NCI-H1436 (cell line): Measurements from ENCODE around the gene MAGI2.
A peak's percentile ranks its signal among the peaks of the same experiment; 100 is the strongest.
"Not testable (repeated sequence)": the region's sequence is repeated elsewhere in the genome, so short reads cannot be mapped to it uniquely, and the experiment has no call there.

ENCODE experiments used
- DNase-seq: peaks from one replicate; lab custom pipeline; 2025; lab: John Stamatoyannopoulos, UW

The MAGI2 gene

DNA sequence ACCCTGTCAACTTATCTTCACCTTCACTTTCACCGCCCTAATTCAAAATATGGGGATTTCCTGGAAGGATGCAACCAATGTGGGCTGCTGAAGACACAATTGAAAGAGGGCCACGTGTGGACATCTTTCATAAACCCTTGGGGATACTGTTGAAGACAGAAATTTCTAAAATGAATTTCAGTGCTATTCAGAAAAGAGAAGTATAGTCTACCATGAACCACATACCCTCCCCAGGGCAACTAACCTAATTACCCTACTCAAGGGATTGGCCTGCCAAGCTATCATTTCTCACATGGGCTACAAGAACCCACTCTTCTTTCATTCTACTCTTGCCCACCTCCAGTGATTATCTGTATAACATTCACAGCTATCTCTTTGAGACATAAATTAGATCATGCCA is 1428.9 kb downstream of the MAGI2 start:
- no peak for DNase-seq

DNA sequence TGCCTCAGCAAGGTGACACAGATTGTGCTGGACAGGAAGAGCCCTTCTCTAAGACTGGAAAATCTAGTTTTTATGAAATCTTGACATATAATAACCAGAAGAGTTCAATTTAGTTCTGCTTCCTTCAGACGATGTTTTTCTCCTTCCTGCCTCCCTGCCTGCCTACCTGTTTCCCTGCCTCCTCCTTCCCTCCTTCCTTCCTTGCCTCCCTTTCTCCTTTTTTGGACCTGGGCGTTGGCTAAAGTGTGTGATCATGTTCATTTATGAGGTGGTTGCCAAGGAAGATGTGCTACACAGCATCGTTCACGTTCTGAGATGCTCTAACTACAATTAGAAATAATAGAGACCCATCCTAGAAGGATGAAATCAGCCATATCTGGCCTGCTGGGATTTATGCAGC is 1430.3 kb downstream of the MAGI2 start:
- DNase-seq: no peak

DNA sequence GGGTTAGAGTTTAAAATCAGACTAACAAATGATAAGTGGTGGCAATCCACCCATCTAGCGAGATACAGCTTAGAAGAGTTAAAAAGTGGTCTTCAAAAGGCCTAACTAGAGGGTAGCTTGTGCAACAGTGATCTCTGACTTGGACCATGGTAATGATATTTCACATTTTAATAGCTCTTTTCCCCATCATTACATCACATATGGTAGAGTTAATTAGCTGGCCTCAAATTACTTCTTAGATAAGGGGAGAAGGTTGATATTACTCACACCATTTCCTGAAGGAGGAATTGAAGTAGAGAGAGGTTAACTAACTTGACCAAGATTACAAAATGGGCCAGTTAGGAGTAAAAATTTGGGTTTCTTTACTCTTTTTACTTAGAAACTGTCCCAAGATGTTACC is 1431.3 kb downstream of the MAGI2 start:
- no peak for DNase-seq

DNA sequence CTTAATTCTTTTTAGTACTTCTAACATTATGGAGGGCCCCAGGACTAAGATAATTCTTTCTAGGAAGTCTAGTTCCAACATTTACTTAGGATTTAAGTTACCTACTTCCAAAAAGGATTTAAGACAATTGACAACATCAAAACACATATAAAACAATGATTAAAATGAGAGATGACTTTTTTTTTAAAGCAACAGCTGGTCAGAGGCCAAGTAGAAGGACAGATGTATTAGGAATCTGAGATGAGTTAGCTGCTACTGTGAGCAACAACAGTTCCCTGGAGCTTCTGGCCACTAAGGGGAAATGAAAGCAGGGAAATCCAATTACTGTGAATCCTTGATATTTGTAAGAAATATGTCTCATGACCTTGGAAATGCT is 1432.6 kb downstream of the MAGI2 start:
- DNase-seq: no peak

DNA sequence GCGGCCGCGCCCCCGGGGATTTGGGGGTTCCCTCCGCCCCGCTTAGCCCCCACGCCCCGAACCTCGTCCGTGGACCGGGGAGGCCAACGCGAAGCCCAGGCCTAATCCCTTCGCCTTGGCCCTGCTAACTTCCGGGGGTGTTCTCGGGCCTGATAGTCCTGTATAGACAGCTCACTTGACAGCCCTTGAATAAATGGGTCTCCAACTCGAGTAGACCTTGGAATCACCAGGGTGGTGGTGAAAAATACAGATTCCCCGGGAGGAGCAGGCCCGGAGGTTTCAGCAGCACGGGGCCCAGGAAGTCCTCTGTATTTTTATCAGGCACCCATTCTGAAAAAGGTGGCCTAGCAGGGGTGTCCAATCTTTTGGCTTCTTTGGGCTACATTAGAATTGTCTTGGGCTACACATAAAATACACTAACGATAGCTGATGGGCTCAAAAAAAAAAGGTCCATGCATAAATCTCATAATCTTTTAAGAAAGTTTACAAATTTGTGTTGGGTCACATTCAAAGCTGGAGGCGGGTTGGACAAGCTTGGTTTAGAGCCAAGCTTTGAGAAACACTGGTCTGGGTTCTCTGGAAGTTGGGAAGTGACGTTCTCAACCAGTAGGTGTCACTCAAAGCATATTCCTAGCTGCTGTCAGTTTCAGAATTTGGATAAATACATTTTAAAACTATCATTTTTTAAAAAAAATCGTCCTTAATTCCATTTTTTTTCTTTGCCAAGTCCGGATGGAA is 1433.2 kb downstream of the MAGI2 start:
- peak; percentile 51 for DNase-seq

DNA sequence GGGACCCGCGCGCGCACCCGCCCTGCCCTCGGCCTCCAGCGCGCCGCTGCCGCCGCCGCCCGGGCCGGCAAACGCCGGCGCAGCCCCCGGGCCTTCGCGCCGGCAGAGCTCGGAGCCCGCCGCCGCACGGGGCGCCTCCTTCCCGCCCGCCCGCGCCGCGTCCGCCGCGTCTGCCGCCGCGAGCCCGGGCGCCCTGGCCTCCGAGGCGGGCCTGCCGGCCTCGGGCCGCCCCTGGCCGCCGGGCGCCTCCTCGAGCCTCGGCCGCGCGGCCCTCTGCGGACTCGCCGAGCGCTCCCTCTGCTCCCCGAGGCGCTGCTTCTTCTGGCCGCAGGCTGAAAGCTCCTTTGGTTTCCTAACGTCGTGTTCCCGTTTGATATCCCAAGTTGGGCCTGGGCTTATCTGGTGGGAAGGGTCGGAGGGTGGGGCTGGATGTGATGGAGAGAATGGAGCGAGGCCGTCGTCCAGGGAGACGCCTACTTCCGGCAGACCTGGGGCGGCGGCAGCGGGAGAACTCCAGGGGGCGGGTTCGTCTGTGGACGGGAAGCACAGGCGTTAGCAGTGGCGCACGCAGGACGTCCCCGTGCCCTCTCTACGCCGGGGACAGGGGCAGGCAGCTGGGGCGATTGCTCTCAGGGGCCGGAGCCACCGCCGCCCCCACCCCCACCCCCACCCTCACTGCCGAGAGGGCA is 1433.9 kb downstream of the MAGI2 start:
- DNase-seq: peak; percentile 79

DNA sequence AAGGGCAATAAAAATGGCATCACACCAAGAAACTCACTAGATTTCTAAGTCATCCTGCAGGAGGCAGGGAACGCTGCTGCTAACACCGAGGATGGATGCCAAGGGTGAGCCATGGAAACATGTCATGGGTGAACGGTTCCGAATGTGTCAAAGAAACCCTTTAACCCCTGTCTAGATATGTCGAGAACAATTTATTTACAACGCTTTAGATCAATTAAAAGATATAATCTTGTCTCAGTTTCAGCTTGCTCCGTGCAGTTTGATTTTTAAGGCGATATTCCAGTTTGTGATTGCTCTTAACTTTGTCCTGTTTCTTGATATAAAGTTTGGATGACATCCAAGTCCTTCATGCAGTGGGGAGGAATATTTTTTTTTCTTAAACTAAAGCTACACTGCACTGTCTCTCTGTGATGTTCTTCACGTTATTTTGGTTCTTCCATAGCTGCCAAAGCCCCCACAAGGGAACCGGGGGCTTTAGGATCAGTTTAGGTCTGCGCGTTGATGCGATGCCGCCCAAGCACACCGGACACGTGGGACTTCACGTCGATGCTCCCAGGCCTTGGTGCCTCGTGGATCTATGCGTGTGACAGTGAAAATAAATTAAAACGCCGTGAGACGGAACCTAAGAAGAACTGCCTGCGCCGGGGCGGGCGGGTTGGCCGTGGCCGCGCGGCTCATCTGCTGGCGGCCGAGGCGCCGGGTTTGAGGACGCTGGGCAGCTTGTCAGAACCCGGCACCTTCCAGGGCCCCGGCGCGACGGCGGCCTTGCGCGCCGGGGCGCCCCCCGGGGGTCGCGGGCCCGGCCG is 1434.6 kb downstream of the MAGI2 start:
- no peak for DNase-seq

DNA sequence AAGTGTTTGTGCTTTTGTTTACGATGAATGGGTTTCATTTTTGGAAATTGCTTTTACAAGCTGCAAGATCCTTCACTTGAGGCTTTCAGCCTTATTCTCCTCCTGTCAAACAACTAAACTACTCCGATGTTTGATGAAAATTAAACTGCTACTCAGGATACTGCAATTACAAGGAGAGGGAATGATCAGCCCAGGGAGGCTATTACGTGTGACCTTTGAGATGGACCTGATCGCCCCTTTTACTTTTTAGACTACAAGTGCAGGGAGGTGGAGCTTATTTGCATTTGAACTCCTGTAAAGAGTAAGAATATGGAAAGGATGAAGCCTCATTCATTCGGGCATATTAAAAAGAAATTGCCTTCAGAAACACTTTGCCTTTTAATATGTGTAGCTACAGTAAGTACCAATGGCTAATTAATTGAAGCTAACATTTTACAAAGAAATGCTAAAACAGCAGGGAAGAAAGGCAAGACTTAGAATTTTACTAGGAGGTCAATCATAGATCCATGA is 1435.8 kb downstream of the MAGI2 start:
- DNase-seq: no peak

DNA sequence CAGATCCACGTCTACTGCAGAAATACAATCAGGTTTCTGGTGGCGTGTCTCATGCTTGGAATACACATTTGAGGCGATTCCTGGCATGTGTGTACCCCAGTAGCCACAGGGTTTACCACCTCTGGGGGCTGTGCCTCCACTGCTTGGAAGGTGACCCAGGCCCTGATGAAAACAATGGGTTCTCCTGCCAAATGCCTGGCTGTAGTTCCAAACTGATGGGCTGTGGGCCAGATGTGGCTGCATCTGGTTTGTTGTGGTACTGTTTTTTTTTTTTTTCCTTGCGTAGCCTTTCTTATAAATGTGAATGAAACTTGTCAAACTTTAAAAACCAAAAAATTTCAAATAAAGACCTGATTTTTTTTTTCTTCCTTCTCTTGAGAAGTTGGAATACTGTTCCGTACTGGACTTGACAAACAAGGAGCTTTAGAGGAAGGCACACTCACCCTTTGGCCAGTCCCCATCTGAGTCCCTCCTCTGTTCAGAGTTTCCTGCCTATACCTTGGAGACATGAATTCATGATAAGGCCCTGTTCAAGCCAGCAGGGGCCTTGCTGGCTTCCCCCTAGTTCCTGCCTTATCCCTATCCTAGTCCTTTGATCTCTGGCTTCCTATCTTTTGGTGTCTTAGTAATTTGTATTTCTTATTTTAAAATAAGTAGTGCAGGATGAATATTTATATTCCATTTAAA is 1437.8 kb downstream of the MAGI2 start:
- no peak for DNase-seq

DNA sequence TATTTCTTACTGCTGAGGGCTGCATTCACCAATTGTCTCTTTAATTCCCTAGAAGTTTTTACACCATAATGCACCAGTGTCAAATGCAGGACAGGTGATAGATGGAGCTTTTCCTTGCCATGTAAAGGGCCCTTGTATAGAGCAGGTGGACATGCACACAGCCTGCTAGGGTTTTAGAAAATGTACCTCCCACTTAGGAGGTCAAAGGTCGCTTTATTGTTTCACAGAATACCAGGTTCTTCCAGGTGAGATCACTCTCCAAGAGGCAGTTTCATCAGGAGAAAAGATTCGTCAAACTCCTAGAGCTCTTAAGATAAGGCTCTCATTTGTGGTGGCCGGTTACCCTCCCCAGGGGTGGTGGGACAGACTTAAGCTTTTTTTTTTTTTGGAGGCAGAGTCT is 1439.1 kb downstream of the MAGI2 start:
- DNase-seq: no peak

DNA sequence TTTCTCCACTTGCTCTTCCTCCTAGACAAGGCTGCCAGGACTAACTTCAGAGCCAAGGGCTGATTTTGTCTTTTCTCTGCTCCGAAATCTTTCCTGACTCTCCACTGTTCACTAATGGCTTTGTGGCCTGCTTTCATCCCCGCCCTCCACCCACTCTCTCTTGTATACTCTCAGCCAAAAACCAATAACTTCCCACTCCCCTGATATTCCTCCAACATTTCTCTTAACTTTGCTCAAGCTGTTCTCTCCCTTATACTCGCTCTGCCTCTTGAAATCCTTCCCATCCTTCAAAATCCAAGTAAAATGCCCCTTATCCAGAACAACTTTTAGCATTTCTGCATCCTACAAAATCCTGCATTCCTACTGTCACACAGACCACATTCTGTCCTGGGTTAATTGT is 1440.1 kb downstream of the MAGI2 start:
- no peak for DNase-seq

DNA sequence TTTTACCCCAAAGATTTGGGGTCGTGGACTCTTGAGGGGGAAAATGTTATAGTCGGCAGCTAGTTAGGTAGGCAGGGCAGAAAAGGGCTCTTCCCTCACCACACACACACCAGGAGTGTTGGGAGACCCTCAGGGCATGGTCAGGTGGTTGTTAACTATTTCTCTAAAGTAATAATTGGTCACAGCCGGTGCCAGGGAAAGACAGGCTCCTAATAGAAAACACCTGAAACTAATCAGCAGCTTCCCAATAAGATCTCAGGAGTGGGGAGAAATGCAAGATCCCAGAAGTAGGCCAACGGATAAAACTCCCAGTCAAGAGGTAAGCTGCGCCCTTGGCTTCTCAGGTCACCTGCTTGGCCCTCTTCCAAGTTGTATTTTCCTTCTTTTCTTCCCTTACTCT is 1441.8 kb downstream of the MAGI2 start:
- no peak for DNase-seq

DNA sequence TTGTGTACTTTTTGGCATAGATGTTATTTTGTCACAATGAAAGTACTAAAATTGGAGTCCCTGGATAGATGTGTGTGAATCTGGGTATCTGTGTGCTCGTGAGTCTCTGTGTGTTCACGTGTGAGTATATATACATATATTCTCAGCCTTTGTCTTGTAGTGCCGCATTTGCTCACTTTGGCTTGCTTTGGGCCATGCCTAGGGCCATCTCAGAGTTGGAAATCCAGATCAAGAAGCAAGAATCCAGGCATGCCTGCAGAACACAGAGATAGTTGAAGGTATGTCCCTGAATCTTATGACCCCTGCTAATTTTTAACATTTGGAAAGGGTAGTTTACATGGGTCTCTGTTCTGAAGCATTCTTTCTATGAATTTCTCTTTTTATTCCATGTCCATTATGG is 1446.2 kb downstream of the MAGI2 start:
- DNase-seq: no peak

DNA sequence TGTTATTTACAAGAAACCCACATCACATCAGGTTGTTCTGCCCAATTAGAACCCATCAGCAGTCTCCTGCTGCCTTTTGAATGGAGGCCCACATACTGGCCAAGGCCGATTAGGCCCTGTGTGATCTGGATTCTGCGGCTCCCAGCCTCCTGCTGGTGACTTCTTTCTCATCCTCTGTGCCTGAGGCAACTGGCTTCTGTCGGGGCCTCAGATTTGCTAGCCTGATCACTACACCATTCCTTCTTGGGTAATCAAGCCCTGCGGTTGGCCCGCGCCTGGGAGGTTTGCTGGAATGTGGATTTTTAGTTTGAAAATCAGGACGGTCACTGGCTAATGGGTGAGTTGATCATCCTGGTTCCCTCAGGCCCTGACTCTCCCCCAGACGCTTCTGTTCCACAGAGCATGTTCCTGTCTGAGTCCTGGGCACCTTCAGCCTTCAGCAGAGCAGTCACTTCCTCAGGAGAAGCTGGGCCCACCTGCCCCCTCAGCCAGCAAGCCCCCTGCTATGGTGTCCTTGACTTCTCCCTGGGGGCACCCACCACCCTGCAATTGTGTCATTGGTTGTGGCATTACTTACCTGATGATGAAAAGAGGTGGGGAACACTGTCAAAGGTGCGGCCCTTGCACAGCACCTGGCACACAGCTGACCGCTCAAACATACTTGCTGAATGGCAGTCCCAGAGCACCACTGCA is 1447.3 kb downstream of the MAGI2 start:
- DNase-seq: no peak

DNA sequence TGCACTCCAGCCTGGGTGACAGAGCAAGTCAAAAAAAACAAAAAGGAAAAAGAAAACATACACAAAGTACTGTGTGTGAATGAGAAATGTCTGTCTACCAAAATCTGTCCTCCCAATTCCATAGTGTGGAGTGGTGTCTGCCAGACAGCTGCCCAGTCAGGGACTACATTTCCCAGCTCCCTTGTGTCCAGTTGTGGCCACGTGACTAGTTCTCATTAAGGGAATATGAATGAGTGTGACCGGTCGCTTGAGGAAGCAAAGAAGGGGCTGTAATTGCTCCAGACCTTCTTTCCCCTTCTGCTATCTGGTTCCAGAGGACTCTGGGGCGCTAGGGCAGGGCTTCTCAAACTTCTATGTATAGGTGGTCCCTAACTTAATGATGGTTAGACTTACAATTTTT is 1450.8 kb downstream of the MAGI2 start:
- DNase-seq: no peak

DNA sequence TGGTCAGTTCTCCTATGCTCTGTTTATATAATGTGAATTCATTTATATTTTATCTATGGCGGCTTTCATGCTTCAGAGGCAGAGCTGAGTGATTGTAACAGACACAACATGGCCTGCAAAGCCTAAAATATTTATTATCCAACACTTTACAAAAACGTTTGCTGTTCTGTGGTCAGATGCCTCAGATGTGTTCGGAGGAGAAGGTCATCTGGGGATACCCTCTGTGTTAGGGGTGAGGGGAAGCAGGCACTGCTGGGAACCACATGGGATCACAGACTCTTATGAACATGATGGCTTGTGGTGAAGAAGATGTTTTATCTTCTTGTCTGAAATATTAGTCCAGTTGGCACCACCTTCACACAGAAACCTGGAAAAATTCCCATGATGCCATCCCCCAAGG is 1451.4 kb downstream of the MAGI2 start:
- DNase-seq: no peak

DNA sequence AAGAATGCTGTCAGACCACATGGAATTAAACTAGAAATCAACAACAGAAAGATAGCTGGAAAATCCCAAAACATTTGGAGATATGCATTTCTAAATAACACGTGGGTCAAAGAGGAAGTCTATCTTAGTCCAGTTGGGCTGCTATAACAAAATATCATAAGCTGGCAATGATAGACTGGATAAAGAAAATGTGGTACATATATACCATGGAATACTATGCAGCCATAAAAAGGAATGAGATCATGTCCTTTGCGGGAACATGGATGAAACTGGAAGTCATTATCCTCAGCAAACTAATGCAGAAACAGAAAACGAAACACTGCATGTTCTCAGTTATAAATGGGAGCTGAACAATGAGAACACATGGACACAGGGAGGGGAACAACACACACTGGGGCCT is 1454.3 kb downstream of the MAGI2 start:
- not testable (repeated sequence) for DNase-seq

DNA sequence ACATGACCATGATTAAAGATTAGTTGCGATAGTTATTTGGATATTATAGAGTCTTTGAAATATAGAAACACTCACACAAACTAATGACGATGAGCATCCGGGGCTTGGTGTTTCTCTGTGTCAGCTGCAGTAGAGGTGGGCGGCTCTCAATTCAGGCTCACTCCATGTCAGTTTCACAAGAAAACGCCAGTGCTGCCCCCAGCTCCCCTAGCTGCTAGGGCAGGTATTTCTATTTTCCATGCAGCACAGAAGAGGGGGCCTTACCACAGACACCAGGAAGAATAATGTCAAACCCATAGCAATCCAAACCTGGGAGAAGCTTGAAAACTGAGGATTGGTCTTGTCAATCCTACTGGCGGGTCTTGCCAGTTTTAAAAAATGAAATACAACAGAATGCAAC is 1457.8 kb downstream of the MAGI2 start:
- DNase-seq: no peak

DNA sequence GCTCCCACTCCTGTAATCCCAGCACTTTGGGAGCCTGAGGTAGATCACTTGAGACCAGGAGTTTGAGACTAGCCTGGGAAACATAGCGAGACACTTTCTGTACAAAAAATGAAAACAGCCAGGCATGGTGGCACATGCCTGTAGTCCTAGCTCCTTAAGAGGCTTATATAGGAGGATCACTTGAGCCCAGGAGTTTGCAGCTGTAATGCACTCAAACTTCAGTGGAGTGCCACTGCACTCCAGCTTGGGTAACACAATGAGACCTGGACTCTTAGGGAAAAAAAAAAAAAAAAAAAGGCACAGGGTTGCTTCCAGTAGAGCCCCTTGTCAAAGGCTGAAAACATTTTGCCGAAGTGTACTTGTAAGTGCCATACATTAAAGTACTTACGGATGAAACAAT is 1459.6 kb downstream of the MAGI2 start:
- no peak for DNase-seq

DNA sequence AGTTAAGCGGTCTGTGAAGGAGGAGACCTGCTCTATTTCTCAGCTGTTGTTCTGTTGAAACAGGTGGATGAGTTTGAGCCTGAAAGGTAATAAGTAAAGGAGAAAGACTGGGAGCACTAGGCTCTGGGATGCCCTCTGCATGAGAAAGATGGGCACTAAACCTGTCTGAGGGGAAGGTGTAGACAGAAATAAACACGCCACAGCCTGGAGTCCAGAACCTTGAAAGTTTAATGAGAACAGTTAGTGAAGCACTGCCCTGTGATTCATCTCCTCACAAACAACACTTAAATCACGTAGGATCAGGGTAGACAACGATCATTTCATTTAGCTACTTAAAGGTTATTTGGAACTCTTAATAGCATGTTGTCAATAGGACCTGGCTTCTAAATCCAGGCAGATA is 1461.8 kb downstream of the MAGI2 start:
- no peak for DNase-seq

DNA sequence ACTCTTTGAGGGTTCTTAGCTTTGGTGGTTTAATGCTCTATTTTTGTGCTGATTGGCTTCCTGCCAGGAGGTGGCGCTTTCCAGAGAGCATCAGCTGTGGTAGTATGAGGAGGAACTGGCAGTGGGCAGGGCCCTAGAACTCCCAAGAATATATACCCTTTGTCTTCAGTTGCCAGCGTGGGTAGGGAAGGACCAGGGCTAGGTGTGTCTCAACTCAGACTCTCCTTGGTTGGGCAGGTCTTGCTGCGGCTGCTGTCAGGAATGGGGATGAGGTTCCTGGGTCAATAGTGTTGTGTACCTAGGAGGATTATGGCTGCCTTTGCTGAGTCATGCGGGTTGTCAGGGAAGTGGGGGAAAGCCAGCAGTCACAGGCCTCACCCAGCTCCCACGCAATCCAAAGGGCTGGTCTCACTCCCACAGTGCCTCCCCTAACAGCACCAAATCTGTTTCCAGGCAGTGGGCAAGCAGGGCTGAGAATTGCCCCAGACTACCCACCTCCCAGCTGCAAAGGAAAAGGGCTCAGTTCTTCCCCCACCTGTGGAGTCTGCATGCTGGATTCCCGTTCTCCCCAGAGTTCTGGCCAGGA is 1463.4 kb downstream of the MAGI2 start:
- peak; percentile 11 for DNase-seq
